HEK293T (cell line): ENCODE measurements around the gene KCNJ2.

Experiments
- FOXA1 ChIP-seq: fragments of 450-650 bp; IDR thresholded peaks from 2 replicates; pipeline ENCODE4 v1.6.1; 2016; ENCODE audit warnings: mild to moderate bottlenecking
- FOXM1 ChIP-seq: fragments of 450-650 bp; IDR thresholded peaks from 2 replicates; pipeline ENCODE4 v1.6.1; 2017; ENCODE audit warnings: mild to moderate bottlenecking, borderline replicate concordance
- LEF1 ChIP-seq: fragments of 450-650 bp; IDR thresholded peaks from 2 replicates; pipeline ENCODE4 v1.6.1; 2017; ENCODE audit warnings: mild to moderate bottlenecking, borderline replicate concordance
- PKNOX1 ChIP-seq: fragments of 450-650 bp; IDR thresholded peaks from 2 replicates; pipeline ENCODE4 v1.6.1; 2016
- ZNF384 ChIP-seq: fragments of 450-650 bp; IDR thresholded peaks from 2 replicates; pipeline ENCODE4 v1.6.1; 2016

DNA sequence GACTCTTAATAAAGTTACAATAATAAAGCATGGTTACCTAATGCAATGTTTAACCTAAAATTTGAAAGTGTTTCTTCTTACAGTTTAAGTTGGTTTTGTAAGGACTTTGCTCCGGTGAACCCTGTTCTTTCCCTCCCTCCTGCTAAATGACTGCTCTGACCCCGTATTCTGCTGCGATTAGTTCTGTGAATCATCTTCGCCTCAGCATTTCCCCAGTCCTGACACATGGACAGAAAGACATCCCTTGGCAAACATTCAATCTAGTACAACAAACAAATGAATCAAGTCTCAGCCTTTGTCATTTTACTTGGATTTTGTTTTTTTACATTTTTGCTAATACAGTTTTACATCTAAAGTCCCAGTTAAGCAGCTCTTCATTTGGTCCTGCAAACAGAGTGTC is 15.4 kb downstream of the KCNJ2 start:
- TF ChIP-seq PKNOX1 (no peak), FOXA1 (no peak), FOXM1 (no peak), LEF1 (no peak), ZNF384 (no peak)
